RWPE2 (cell line): ENCODE measurements around the gene CWC15.

ENCODE experiments used
- ATAC-seq: fragments of 200-7000 bp; cut with Tn5 transposase; 3 replicates; pipeline ENCODE4 v1.9.1; 2021; ENCODE audit warnings: low read depth
- DNase-seq: peaks from one replicate; pipeline ENCODE4 v3.0.0-alpha.2; 2020; ENCODE audit warnings: low spot score
- H3K27ac ChIP-seq: fragments of 450-650 bp; 2 replicates; pipeline ENCODE4 v1.5.1; 2017; ENCODE audit warnings: mild to moderate bottlenecking; ENCODE audit not compliant: poor library complexity, severe bottlenecking
- H3K27me3 ChIP-seq: fragments of 250-450 bp; sonication (Bioruptor Pico); 2 replicates; pipeline ENCODE4 v1.5.1; 2021; ENCODE audit warnings: mild to moderate bottlenecking, moderate library complexity; ENCODE audit not compliant: insufficient read depth, poor library complexity, severe bottlenecking
- H3K36me3 ChIP-seq: fragments of 250-450 bp; sonication (Bioruptor Pico); 2 replicates; pipeline ENCODE4 v1.5.1; 2020; ENCODE audit warnings: low read depth, mild to moderate bottlenecking, moderate library complexity
- H3K4me1 ChIP-seq: fragments of 250-450 bp; sonication (Bioruptor Pico); 2 replicates; pipeline ENCODE4 v1.5.1; 2021; ENCODE audit warnings: mild to moderate bottlenecking, moderate library complexity; ENCODE audit not compliant: insufficient read depth, poor library complexity, severe bottlenecking
- H3K4me3 ChIP-seq: fragments of 250-450 bp; sonication (Bioruptor Pico); 2 replicates; pipeline ENCODE4 v1.5.1; 2021; ENCODE audit warnings: mild to moderate bottlenecking, moderate library complexity; ENCODE audit not compliant: severe bottlenecking
- H3K9me3 ChIP-seq: fragments of 250-450 bp; sonication (Bioruptor Pico); 2 replicates; pipeline ENCODE4 v1.5.1; 2021; ENCODE audit warnings: mild to moderate bottlenecking, moderate library complexity; ENCODE audit not compliant: severe bottlenecking
- TF ChIP-seq, protein P1 (sequence below): fragments of 450-650 bp; IDR thresholded peaks from one replicate; pipeline ENCODE4 v1.5.1; 2017; ENCODE audit warnings: mild to moderate bottlenecking, moderate library complexity; ENCODE audit not compliant: poor library complexity, severe bottlenecking

CWC15 gene

DNA sequence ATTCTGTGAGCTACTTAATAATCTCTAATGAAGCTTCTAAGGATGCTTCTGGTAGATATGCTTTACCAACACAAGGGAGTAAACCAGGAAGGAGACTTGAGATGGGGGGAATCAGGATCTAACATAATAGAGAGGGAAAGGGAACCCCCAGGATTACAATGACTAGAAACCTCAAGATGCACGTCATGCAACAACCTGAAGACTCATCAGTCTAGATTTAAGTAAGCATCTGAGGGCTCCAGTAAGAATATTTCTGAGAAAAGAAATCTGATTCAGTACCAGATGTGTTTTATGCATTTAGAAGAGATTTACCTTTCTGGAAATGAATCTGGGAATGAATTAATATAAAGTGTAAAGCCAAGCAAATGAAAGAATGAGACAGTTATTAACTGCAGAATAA lies 15.4 kb upstream of the CWC15 start:
- Histone ChIP-seq H3K27ac (no peak overlapping the region), H3K9me3 (no peaks in the 10 kb centered on the region), H3K4me1 (no peaks in the 10 kb centered on the region), H3K27me3 (no peaks in the 10 kb centered on the region), H3K36me3 (no peaks in the 10 kb centered on the region), H3K4me3 (no peak overlapping the region)
- no peak for DNase-seq
- ATAC-seq, result no peak
- TF ChIP-seq, protein P1, sequence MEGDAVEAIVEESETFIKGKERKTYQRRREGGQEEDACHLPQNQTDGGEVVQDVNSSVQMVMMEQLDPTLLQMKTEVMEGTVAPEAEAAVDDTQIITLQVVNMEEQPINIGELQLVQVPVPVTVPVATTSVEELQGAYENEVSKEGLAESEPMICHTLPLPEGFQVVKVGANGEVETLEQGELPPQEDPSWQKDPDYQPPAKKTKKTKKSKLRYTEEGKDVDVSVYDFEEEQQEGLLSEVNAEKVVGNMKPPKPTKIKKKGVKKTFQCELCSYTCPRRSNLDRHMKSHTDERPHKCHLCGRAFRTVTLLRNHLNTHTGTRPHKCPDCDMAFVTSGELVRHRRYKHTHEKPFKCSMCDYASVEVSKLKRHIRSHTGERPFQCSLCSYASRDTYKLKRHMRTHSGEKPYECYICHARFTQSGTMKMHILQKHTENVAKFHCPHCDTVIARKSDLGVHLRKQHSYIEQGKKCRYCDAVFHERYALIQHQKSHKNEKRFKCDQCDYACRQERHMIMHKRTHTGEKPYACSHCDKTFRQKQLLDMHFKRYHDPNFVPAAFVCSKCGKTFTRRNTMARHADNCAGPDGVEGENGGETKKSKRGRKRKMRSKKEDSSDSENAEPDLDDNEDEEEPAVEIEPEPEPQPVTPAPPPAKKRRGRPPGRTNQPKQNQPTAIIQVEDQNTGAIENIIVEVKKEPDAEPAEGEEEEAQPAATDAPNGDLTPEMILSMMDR, result no peak

GRCh38 chr11:94987378-94987777 lies 14.0 kb upstream of the CWC15 start:
- Histone ChIP-seq H3K27ac (no peak overlapping the region), H3K4me1 (no peaks in the 10 kb centered on the region), H3K36me3 (no peaks in the 10 kb centered on the region), H3K27me3 (no peaks in the 10 kb centered on the region), H3K9me3 (no peaks in the 10 kb centered on the region), H3K4me3 (no peak overlapping the region)
- ATAC-seq (no peak), DNase-seq (no peak)
- TF ChIP-seq, protein P1, result no peak

DNA sequence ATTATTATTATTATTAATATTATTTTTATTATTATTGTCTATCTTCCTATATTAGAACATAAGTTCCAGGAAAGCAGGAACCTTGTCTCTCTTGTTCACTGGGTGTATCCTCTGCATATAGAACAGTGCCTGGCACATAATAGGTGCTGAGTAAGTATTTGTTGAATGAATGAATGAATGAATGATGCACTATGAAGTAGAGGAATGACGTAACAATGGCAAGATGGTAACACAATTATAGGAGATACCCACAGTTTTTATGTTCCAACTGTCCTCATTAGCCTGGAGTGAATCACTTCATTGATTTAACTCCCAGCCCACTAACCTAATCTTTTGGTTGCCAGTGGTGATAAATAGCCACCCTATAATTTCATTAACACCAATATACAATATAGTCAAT lies 2.2 kb upstream of the CWC15 start:
- Histone ChIP-seq H3K36me3 (peaks cover 36% of the 10 kb centered on the region), H3K9me3 (no peaks in the 10 kb centered on the region), H3K27ac (no peak overlapping the region), H3K4me3 (no peak overlapping the region), H3K4me1 (peaks cover 8% of the 10 kb centered on the region), H3K27me3 (no peaks in the 10 kb centered on the region)
- TF ChIP-seq, protein P1, result no peak
- DNase-seq (no peak), ATAC-seq (no peak)

DNA sequence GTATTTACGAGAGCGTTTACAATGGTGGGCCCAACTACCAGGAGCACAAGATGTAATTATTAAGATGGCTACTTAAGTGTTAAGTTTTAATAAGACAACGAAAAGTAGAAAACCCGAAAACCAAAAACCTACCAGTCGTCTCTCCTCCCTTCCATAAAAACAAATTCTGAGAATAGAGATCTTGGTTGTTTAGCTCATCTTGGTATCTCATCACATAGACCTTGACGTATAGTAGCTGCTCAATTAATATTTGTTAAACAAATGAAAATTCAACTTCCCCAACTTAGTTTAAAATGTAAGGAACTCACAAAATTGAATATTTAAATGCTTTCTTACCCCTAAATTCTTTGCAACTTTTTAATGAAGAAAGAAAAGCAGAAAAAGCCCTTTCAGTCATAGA lies 822 bp upstream of the CWC15 start:
- DNase-seq (no peak), ATAC-seq (no peak)
- Histone ChIP-seq H3K9me3 (no peaks in the 10 kb centered on the region), H3K4me3 (peak overlapping the region; percentile 67), H3K4me1 (peaks cover 8% of the 10 kb centered on the region), H3K27ac (peak overlapping the region; percentile 46), H3K27me3 (no peaks in the 10 kb centered on the region), H3K36me3 (peaks cover 47% of the 10 kb centered on the region)
- TF ChIP-seq, protein P1, result no peak

GRCh38 chr11:94972700-94973098 lies 657 bp downstream of the CWC15 start:
- Histone ChIP-seq H3K4me1 (peaks cover 8% of the 10 kb centered on the region), H3K27ac (no peak overlapping the region), H3K4me3 (peak overlapping the region; percentile 67), H3K27me3 (no peaks in the 10 kb centered on the region), H3K36me3 (peaks cover 59% of the 10 kb centered on the region), H3K9me3 (no peaks in the 10 kb centered on the region)
- no peak for ATAC-seq
- TF ChIP-seq, protein P1, result no peak
- no peak for DNase-seq
